ACC112 (cell line): ENCODE measurements around the gene SLC15A4.

Experiments
- H2AFZ ChIP-seq: fragments of 200-600 bp; sonication (generic); one replicate; pipeline ENCODE4 v1.6.0; 2017; ENCODE audit warnings: antibody characterized with exemption, low read length; ENCODE audit not compliant: unreplicated experiment
- H3K27ac ChIP-seq: fragments of 200-600 bp; sonication (generic); 2 replicates; pipeline ENCODE4 v1.5.1; 2014; ENCODE audit warnings: low read depth, mild to moderate bottlenecking, antibody characterized with exemption, low read length, moderate library complexity
- H3K27me3 ChIP-seq: fragments of 200-600 bp; sonication (generic); 2 replicates; pipeline ENCODE4 v1.6.1; 2014; ENCODE audit warnings: mild to moderate bottlenecking, antibody characterized with exemption, low read length, moderate library complexity, mixed read lengths; ENCODE audit not compliant: insufficient read depth
- H3K36me3 ChIP-seq: fragments of 200-600 bp; sonication (generic); 2 replicates; pipeline ENCODE4 v1.6.1; 2016; ENCODE audit warnings: mild to moderate bottlenecking, antibody characterized with exemption, low read length, moderate library complexity, mixed read lengths; ENCODE audit not compliant: insufficient read depth
- H3K4me1 ChIP-seq: fragments of 200-600 bp; sonication (generic); one replicate; pipeline ENCODE4 v1.6.1; 2016; ENCODE audit warnings: low read length, mixed read lengths; ENCODE audit not compliant: insufficient read depth, unreplicated experiment, control insufficient read depth
- H3K4me3 ChIP-seq: fragments of 200-600 bp; sonication (generic); 2 replicates; pipeline ENCODE4 v1.5.1; 2014; ENCODE audit warnings: mild to moderate bottlenecking, low read depth, low read length
- H3K79me2 ChIP-seq: fragments of 200-600 bp; sonication (generic); one replicate; pipeline ENCODE4 v1.6.0; 2016; ENCODE audit warnings: low read length; ENCODE audit not compliant: control insufficient read depth, unreplicated experiment, insufficient read depth

Gene SLC15A4

GRCh38 chr12:128792398-128792797 lies 31.4 kb downstream of the SLC15A4 start:
- no peak overlapping the region for H3K4me3 ChIP-seq
- H3K36me3 ChIP-seq: peaks cover 29% of the 10 kb centered on the region; the same call in 1 of the 2 replicates
- no peak overlapping the region for H2AFZ ChIP-seq
- H3K27me3 ChIP-seq: no peaks in the 10 kb centered on the region
- peaks cover 10% of the 10 kb centered on the region for H3K4me1 ChIP-seq
- H3K27ac ChIP-seq: no peak overlapping the region; the same call in 1 of the 2 replicates
- H3K79me2 ChIP-seq: no peaks in the 10 kb centered on the region

DNA sequence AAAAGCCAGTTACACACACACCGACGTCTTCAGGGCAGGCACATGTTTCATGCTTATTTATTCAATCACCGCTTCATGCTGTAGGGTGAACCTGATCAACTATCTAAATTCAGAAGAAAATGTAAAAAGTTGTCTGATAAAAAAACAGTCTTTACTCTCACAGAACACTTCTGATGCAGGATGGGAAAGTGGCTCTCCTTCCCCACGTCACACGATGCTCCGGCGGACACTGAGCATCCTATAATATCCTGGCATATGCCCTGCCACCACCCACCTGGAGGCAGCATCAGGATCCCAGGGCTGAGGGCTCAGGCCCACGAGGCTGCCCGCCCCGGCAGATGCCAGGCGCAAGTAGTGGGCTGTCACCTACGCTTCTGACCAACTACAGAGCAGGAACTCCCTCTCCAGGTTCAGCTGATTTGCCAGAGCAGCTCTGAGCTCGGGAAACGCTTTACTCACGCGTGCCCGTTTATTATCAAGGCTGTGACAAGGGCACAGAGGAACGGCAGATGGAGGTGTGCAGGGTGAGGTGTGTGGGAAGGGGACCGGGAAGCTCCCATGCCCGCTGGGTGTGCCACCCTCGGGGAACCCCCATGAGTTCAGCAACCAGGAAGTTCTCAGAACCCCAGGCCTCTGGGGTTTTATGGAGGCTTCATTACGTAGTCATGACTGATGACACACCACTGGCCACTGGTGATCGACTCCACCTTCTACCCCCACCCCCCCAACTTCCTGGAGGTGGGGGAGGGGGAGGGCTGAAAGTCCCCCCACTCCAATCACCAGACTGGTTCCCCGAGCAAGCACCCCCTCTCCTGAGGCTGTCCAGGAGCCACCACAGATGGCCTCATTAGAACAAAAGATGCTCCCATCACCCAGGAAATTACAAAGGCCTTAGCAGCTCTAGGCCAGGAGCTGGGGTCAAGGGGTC lies 32.1 kb downstream of the SLC15A4 start:
- H3K79me2 ChIP-seq: no peaks in the 10 kb centered on the region

DNA sequence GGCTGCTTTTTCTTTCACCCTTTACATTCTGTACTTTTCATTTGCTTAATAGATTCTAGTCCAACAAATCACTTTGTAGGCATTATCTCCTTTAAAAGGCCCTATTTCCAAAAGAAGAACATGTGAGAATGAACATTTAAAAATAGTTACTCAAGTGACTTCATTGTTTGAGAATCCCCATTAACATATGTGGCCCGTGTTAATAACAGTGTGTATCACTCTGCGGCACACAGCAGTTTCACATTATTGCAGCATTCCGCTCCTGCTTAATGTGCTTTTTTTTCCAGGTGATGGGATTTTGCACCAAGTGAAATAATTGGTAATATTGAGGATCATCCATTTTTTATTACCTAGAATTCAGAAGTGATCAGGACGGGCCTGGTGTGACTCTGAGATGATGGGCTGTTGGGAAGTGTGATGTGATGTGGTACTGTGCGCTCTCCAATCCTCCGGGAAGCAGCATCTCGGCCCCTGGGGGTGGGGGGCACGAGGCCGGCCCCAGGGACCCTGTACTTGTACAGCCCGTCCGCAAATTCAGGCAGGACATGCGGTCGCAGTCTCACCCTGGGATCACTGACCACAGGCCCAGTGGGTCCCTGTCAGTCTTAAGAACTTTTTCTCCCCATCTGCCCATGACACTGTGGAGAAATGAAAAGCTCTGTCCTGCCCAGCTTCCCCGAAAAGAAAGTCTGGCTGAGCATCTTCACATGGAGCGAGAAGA lies 32.9 kb downstream of the SLC15A4 start:
- Histone ChIP-seq H3K79me2 (no peaks in the 10 kb centered on the region), H3K27ac (no peak overlapping the region), H3K4me1 (no peaks in the 10 kb centered on the region), H3K36me3 (peaks cover 22% of the 10 kb centered on the region; the same call in 1 of the 2 replicates), H3K27me3 (no peaks in the 10 kb centered on the region), H2AFZ (no peak overlapping the region), H3K4me3 (no peak overlapping the region)

More for the DNA sequence above, 32.1 kb downstream of the SLC15A4 start:
- Histone ChIP-seq H2AFZ (no peak overlapping the region), H3K4me1 (peaks cover 4% of the 10 kb centered on the region), H3K27ac (no peak overlapping the region; the same call in 1 of the 2 replicates), H3K36me3 (peaks cover 25% of the 10 kb centered on the region; the same call in 1 of the 2 replicates), H3K27me3 (no peaks in the 10 kb centered on the region), H3K4me3 (no peak overlapping the region)

GRCh38 chr12:128790221-128790620 lies 33.5 kb downstream of the SLC15A4 start:
- Histone ChIP-seq H3K27me3 (no peaks in the 10 kb centered on the region), H3K79me2 (no peaks in the 10 kb centered on the region), H3K27ac (no peak overlapping the region), H3K4me1 (no peaks in the 10 kb centered on the region), H2AFZ (no peak overlapping the region), H3K4me3 (no peak overlapping the region), H3K36me3 (peaks cover 16% of the 10 kb centered on the region; the same call in 1 of the 2 replicates)

DNA sequence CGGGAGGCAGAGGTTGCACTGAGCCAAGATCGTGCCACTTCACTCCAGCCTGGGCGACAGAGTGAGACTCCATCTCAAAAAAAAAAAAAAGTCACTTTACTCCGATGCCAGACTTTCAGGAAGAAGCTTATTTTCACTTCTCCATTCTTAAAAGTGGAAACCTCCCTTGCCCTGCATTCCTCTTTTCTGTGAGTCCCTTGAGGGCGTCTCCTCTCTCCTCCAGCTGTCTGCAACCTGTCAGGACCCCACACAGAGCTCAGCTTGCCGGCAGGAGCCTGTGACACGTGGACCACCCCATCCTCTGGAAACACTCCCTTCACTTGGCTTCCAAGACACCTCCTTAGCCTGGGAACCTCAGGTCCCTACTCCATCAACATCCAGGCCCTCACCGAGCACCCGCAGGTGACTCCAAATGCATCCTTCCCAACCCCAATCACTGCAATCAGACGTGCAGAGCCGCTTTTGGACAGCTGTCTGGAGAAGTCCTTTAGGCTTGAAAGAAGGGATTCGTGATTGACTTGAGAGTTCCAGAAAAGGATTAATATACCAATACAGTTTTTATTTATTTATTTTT lies 34.3 kb downstream of the SLC15A4 start:
- no peak overlapping the region for H3K4me3 ChIP-seq
- no peaks in the 10 kb centered on the region for H3K4me1 ChIP-seq
- no peak overlapping the region for H3K27ac ChIP-seq
- H2AFZ ChIP-seq: no peak overlapping the region
- no peaks in the 10 kb centered on the region for H3K27me3 ChIP-seq
- no peaks in the 10 kb centered on the region for H3K79me2 ChIP-seq
- peaks cover 15% of the 10 kb centered on the region; the same call in 1 of the 2 replicates for H3K36me3 ChIP-seq

- no peaks in the 10 kb centered on the region for H3K79me2 ChIP-seq
- H3K4me3 ChIP-seq: no peak overlapping the region
- H3K27ac ChIP-seq: no peak overlapping the region
- peaks cover 4% of the 10 kb centered on the region; the same call in 1 of the 2 replicates for H3K36me3 ChIP-seq
- no peak overlapping the region for H2AFZ ChIP-seq
- H3K27me3 ChIP-seq: no peaks in the 10 kb centered on the region
- H3K4me1 ChIP-seq: no peaks in the 10 kb centered on the region
Observed at GRCh38 chr12:128787827-128788226, 35.9 kb downstream of the SLC15A4 start.

GRCh38 chr12:128786741-128787391 lies 36.9 kb downstream of the SLC15A4 start:
- H3K27me3 ChIP-seq: no peaks in the 10 kb centered on the region
- H2AFZ ChIP-seq: no peak overlapping the region
- H3K79me2 ChIP-seq: no peaks in the 10 kb centered on the region
- no peaks in the 10 kb centered on the region for H3K4me1 ChIP-seq
- no peak overlapping the region for H3K27ac ChIP-seq
- peaks cover 3% of the 10 kb centered on the region; the same call in 1 of the 2 replicates for H3K36me3 ChIP-seq
- H3K4me3 ChIP-seq: no peak overlapping the region

- H3K4me3 ChIP-seq: no peak overlapping the region
- H3K4me1 ChIP-seq: no peaks in the 10 kb centered on the region
- no peak overlapping the region for H2AFZ ChIP-seq
- H3K36me3 ChIP-seq: no peaks in the 10 kb centered on the region
- no peaks in the 10 kb centered on the region for H3K79me2 ChIP-seq
- H3K27ac ChIP-seq: no peak overlapping the region
- peaks cover 5% of the 10 kb centered on the region; the same call in 1 of the 2 replicates for H3K27me3 ChIP-seq
Observed at GRCh38 chr12:128784030-128784760, 39.6 kb downstream of the SLC15A4 start.

- Histone ChIP-seq H3K36me3 (no peaks in the 10 kb centered on the region), H3K4me1 (no peaks in the 10 kb centered on the region), H3K4me3 (no peak overlapping the region), H3K27ac (no peak overlapping the region), H3K27me3 (peaks cover 5% of the 10 kb centered on the region; the same call in 1 of the 2 replicates), H3K79me2 (no peaks in the 10 kb centered on the region), H2AFZ (no peak overlapping the region)
Observed at GRCh38 chr12:128783129-128783574, 40.6 kb downstream of the SLC15A4 start.
